ENCODE measurements around the gene SH3BP2. TPM values are rescaled to one million over a fixed set of nuclear protein-coding genes. Genes with fewer than 3 reads are reported as not detected.
A peak's percentile ranks its signal among the peaks of the same experiment; 100 is the strongest.

The SH3BP2 gene
- total and polyA plus RNA-seq, 10 of the 15 experiments (the other 5 are each of a cell fraction or from before 2014, with no cell fraction given) = 1.1 to 61.8 (median 23.9) TPM

GRCh38 chr4:2745516-2745915 is 47.4 kb upstream of the SH3BP2 start:
- Histone ChIP-seq H3K4me1 (ENCODE audit: control insufficient read depth, insufficient read depth, low read length) (peaks cover 47% of the 10 kb centered on the region), H3K79me2 (ENCODE audit: control insufficient read depth, insufficient read depth, low read length) (peaks cover 27% of the 10 kb centered on the region), H3K9me3 (replicated peaks; ENCODE audit: control insufficient read depth, insufficient read depth, low read length) (no peaks in the 10 kb centered on the region; the same call in 2 of the 3 replicates), H3K4me2 (ENCODE audit: control insufficient read depth, insufficient read depth) (peak overlapping the region; percentile 88), H2AFZ (ENCODE audit: control insufficient read depth, low read depth, low read length) (no peak overlapping the region), H3K36me3 (ENCODE audit: control insufficient read depth in 2 of 2, insufficient read depth in 2 of 2, low read length in 1 of 2) (peaks cover 22 to 28% of the 10 kb centered on the region in 2 experiments), H3K27ac (ENCODE audit: control insufficient read depth, insufficient read depth) (peak overlapping the region; percentile 91), H3K4me3 (peak overlapping the region; percentile 10; the same call in 1 of the 2 replicates), H4K20me1 (ENCODE audit: control insufficient read depth, insufficient read depth) (no peaks in the 10 kb centered on the region), H3K27me3 (replicated peaks in 1 of 2; ENCODE audit: control insufficient read depth in 2 of 2, insufficient read depth in 2 of 2, low read length in 1 of 2) (no peaks in the 10 kb centered on the region), H3K9ac (ENCODE audit: control insufficient read depth, insufficient read depth, low read length) (peak overlapping the region; percentile 55)
- intact Hi-C loops (cut with micrococcal nuclease; ENCODE audit: unreplicated experiment) = loop anchor here (5.0 kb wide), 1 partner anchor 33 kb away; no protein-coding TSS in a partner anchor
- no peak for FAIRE-seq
- TF ChIP-seq PML (IDR thresholded peaks at IDR 0.05; ENCODE audit: low read length) (no peak), RBBP5 (conservative IDR thresholded peaks at IDR 0.05) (no peak), SIX5 (IDR thresholded peaks at IDR 0.05; ENCODE audit: low read depth, low read length, severe bottlenecking) (no peak), MTA2 (IDR thresholded peaks at IDR 0.05; ENCODE audit: low read depth) (no peak)
- BruUV-seq (replicated peaks) = TSS peak; percentile 9
- RAD21 ChIA-PET (ENCODE audit: unreplicated experiment) = interaction anchor here (0.6 to 4.7 kb wide), 15 partner anchors 11 to 277 kb away, joined by 3 to 29 read pairs (median 7); partner anchors contain the start of genes RNF4 and TNIP2
- 90% methylated on average over 5 of the region's 5 CpGs for WGBS (ENCODE audit: insufficient coverage, insufficient replicate concordance, low lambda C conversion rate, missing lambda C conversion rate)
- in situ Hi-C loops (cut with MboI) = no loop called here
- no peak for ATAC-seq
- no peak for DNase-seq (ENCODE audit: low read depth, low spot score)
- POLR2A ChIA-PET = interaction anchor here (0.8 to 2.8 kb wide), 12 partner anchors 11 to 216 kb away, joined by 3 to 18 read pairs (median 8); partner anchors contain the start of genes SH3BP2 and TNIP2
- CTCF ChIA-PET = interaction anchor here (0.9 to 3.4 kb wide), 10 partner anchors 11 to 209 kb away, joined by 3 to 18 read pairs (median 4); partner anchors contain the start of gene TNIP2
- SMC1A ChIA-PET (ENCODE audit: uncharacterized antibody, unreplicated experiment) = interaction anchor here (0.6 to 4.3 kb wide), 17 partner anchors 9 to 277 kb away, joined by 3 to 31 read pairs (median 3); partner anchors contain the start of gene RNF4
